Testis (tissue), 3 donors: ENCODE data around the gene OTOP3. TPM values are rescaled to one million over a fixed set of nuclear protein-coding genes. Genes with fewer than 3 reads are reported as not detected.

Experiments
- DNase-seq: peaks from one replicate; pipeline ENCODE4 v3.0.0-alpha.2; 2019
- H3K27ac ChIP-seq, 2 donors: fragments of 200-600 bp; sonication (generic); one replicate each; pipeline ENCODE4 v1.5.1; 2019
- H3K27me3 ChIP-seq: fragments of 200-600 bp; sonication (generic); one replicate; pipeline ENCODE4 v1.5.1; 2019
- H3K36me3 ChIP-seq: fragments of 200-600 bp; sonication (generic); one replicate; pipeline ENCODE4 v1.5.1; 2017; ENCODE audit warnings: low read depth; ENCODE audit errors: missing control alignments
- H3K4me1 ChIP-seq: fragments of 200-600 bp; sonication (generic); one replicate; pipeline ENCODE4 v1.5.1; 2019
- H3K4me3 ChIP-seq, 2 donors: fragments of 200-600 bp; sonication (generic); one replicate each; pipeline ENCODE4 v1.5.1; 2017 to 2019
- H3K9me3 ChIP-seq: fragments of 200-600 bp; sonication (generic); one replicate; pipeline ENCODE4 v1.5.1; 2017
- POLR2A ChIP-seq: fragments of 450-650 bp; IDR thresholded peaks from one replicate; pipeline ENCODE4 v1.6.1; 2017; ENCODE audit warnings: antibody characterized with exemption, mild to moderate bottlenecking, moderate library complexity
- WGBS, 2 donors: methylation state at CpG; one replicate each; pipeline ENCODE4 v1.1.5; 2018; 5-methylcytosine and 5-hydroxymethylcytosine counted together
- intact Hi-C: fragments of 100-400 bp; cut with DNase I; formaldehyde crosslinking; loops from one replicate; pipeline ENCODE4 v1.15.1; 2023; ENCODE audit warnings: low total_unique reads
- polyA plus RNA-seq: library from polyadenylated mRNA; stranded (reverse); fragments of 350-450 nt; fragmentation: Illumina TruSeq; extraction: RNeasy Lipid Tissue Mini Kit (QIAGEN cat#74804); gene quantifications from one replicate; pipeline ENCODE4 v1.2.3, GENCODE V29; 2014; ENCODE audit warnings: low read depth, low replicate concordance; ENCODE audit not compliant: insufficient read depth
- total RNA-seq, 2 donors: library from RNA; depleted of rRNA; stranded (reverse); fragments of >200 nt; gene quantifications; one replicate each; pipeline ENCODE4 v1.2.3, GENCODE V29; 2016
- TF ChIP-seq, protein P1 (sequence below), 3 experiments: fragments of 450-650 bp in 2 of 3; fragments of 200-600 bp in 1 of 3; sonication (generic) in 1 of 3; IDR thresholded peaks; one replicate each; pipeline ENCODE4 v1.5.1; 2016 to 2019; ENCODE audit warnings: antibody characterized with exemption in 3 of 3, mild to moderate bottlenecking in 2 of 3, moderate library complexity in 1 of 3

Gene OTOP3
- total and polyA plus RNA-seq, 3 donors from 2014 or later = 0.12 TPM; not detected in 2

GRCh38 chr17:74962622-74963394 lies 27.1 kb downstream of the OTOP3 start:
- no peak for DNase-seq
- H3K4me1 ChIP-seq = no peaks in the 10 kb centered on the region

GRCh38 chr17:74963656-74964055 lies 28.0 kb downstream of the OTOP3 start:
- 67% methylated on average over 12 of the region's 12 CpGs; no CpG with 5 or more reads in 1 of the 2 donors for WGBS, 2 donors
- Histone ChIP-seq H3K27ac (no peak overlapping the region), H3K4me3 (no peak overlapping the region), H3K9me3 (no peaks in the 10 kb centered on the region), H3K27me3 (no peaks in the 10 kb centered on the region), H3K4me1 (no peaks in the 10 kb centered on the region), H3K36me3 (no peaks in the 10 kb centered on the region)
- DNase-seq = no peak
- intact Hi-C loops = loop anchor here (10.0 kb wide), 1 partner anchor 151 kb away; no protein-coding TSS in a partner anchor
- TF ChIP-seq, protein P1, sequence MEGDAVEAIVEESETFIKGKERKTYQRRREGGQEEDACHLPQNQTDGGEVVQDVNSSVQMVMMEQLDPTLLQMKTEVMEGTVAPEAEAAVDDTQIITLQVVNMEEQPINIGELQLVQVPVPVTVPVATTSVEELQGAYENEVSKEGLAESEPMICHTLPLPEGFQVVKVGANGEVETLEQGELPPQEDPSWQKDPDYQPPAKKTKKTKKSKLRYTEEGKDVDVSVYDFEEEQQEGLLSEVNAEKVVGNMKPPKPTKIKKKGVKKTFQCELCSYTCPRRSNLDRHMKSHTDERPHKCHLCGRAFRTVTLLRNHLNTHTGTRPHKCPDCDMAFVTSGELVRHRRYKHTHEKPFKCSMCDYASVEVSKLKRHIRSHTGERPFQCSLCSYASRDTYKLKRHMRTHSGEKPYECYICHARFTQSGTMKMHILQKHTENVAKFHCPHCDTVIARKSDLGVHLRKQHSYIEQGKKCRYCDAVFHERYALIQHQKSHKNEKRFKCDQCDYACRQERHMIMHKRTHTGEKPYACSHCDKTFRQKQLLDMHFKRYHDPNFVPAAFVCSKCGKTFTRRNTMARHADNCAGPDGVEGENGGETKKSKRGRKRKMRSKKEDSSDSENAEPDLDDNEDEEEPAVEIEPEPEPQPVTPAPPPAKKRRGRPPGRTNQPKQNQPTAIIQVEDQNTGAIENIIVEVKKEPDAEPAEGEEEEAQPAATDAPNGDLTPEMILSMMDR (IDR thresholded peaks at IDR 0.05) = no peak
- no peak for TF ChIP-seq POLR2A

More at GRCh38 chr17:74962622-74963394, 27.1 kb downstream of the OTOP3 start:
- 83 to 91% methylated on average over 6 to 12 of the region's 18 CpGs for WGBS, 2 donors
- Histone ChIP-seq H3K27ac (no peak overlapping the region), H3K4me3 (no peak overlapping the region), H3K9me3 (no peaks in the 10 kb centered on the region), H3K27me3 (no peaks in the 10 kb centered on the region), H3K36me3 (no peaks in the 10 kb centered on the region)
- TF ChIP-seq POLR2A = no peak
- TF ChIP-seq, protein P1 (IDR thresholded peaks at IDR 0.05) = no peak
- intact Hi-C loops = loop anchor here (10.0 kb wide), 1 partner anchor 152 kb away; no protein-coding TSS in a partner anchor

GRCh38 chr17:74964246-74964761 lies 28.6 kb downstream of the OTOP3 start:
- no peaks in the 10 kb centered on the region for H3K36me3 ChIP-seq
- WGBS, 2 donors = 93 to 96% methylated on average over 4 to 12 of the region's 12 CpGs
- TF ChIP-seq, protein P1 (IDR thresholded peaks at IDR 0.05) = no peak
- TF ChIP-seq POLR2A = no peak
- no peak for DNase-seq
- H3K4me3 ChIP-seq = no peak overlapping the region
- H3K27ac ChIP-seq = no peak overlapping the region
- no peaks in the 10 kb centered on the region for H3K9me3 ChIP-seq
- intact Hi-C loops = loop anchor here (10.0 kb wide), 1 partner anchor 150 kb away; no protein-coding TSS in a partner anchor
- H3K4me1 ChIP-seq = no peaks in the 10 kb centered on the region
- no peaks in the 10 kb centered on the region for H3K27me3 ChIP-seq

GRCh38 chr17:74964988-74965622 lies 29.4 kb downstream of the OTOP3 start:
- H3K27me3 ChIP-seq = no peaks in the 10 kb centered on the region
- no peaks in the 10 kb centered on the region for H3K36me3 ChIP-seq
- 81 to 82% methylated on average over 14 of the region's 14 CpGs for WGBS, 2 donors
- H3K4me1 ChIP-seq = no peaks in the 10 kb centered on the region
- DNase-seq = no peak
- intact Hi-C loops = loop anchor here (10.0 kb wide), 1 partner anchor 150 kb away; no protein-coding TSS in a partner anchor
- H3K27ac ChIP-seq = no peak overlapping the region
- no peaks in the 10 kb centered on the region for H3K9me3 ChIP-seq
- no peak overlapping the region for H3K4me3 ChIP-seq
- no peak for TF ChIP-seq POLR2A
- TF ChIP-seq, protein P1 (IDR thresholded peaks at IDR 0.05) = no peak
